GM13977 (cell line): ENCODE results near the gene CACNA1C.

Source experiments
- DNase-seq: peaks from one replicate; pipeline ENCODE4 v3.0.0; 2012; ENCODE audit warnings: low spot score
- in situ Hi-C: fragments of 300-500 bp; cut with MboI; formaldehyde crosslinking; loops from one replicate; pipeline ENCODE4 v1.12.0; 2022; ENCODE audit warnings: low sequenced_read_pairs, low pct_unique_long_range_greater_than_20kb, mixed read lengths, inconsistent platforms; ENCODE audit not compliant: unreplicated experiment
- TF ChIP-seq, protein P1 (sequence below): IDR thresholded peaks from 2 replicates; pipeline ENCODE4 v1.5.1; 2012; ENCODE audit warnings: mild to moderate bottlenecking, control low read depth; ENCODE audit not compliant: insufficient read depth; ENCODE audit errors: extremely low read depth, missing control alignments

Gene CACNA1C

DNA sequence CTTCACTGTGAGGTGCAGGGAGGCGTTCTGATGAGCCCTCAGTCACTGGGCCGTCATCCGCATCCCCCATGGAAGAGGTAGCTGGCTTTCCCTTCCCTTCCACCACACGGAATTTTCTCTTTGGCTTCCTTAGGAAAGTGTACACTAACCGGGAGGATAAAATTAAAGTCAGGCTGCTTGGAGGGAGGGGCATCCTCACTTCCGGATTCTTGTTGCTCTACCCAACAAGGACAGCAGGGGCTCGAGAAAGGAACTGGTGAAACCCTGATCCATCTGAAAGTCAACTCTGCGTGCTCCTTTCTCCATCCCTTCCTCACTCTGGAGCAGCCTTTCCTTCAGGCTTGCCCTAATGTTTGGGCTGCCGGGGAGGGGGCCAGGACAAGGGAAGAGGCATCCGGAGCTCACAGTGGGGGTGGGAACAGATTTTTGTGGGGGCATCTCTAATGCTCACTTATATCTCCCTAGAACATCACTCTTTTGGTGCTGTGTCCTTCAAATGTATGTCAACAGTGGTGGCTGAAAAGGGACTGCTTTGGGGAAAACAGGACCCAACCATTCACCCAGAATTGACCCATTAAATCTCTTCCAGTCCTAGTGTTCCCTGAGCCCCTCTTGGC is 640.6 kb downstream of the CACNA1C start:
- DNase-seq: no peak
- in situ Hi-C loops: no loop called here
- TF ChIP-seq, protein P1, sequence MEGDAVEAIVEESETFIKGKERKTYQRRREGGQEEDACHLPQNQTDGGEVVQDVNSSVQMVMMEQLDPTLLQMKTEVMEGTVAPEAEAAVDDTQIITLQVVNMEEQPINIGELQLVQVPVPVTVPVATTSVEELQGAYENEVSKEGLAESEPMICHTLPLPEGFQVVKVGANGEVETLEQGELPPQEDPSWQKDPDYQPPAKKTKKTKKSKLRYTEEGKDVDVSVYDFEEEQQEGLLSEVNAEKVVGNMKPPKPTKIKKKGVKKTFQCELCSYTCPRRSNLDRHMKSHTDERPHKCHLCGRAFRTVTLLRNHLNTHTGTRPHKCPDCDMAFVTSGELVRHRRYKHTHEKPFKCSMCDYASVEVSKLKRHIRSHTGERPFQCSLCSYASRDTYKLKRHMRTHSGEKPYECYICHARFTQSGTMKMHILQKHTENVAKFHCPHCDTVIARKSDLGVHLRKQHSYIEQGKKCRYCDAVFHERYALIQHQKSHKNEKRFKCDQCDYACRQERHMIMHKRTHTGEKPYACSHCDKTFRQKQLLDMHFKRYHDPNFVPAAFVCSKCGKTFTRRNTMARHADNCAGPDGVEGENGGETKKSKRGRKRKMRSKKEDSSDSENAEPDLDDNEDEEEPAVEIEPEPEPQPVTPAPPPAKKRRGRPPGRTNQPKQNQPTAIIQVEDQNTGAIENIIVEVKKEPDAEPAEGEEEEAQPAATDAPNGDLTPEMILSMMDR: no peak

DNA sequence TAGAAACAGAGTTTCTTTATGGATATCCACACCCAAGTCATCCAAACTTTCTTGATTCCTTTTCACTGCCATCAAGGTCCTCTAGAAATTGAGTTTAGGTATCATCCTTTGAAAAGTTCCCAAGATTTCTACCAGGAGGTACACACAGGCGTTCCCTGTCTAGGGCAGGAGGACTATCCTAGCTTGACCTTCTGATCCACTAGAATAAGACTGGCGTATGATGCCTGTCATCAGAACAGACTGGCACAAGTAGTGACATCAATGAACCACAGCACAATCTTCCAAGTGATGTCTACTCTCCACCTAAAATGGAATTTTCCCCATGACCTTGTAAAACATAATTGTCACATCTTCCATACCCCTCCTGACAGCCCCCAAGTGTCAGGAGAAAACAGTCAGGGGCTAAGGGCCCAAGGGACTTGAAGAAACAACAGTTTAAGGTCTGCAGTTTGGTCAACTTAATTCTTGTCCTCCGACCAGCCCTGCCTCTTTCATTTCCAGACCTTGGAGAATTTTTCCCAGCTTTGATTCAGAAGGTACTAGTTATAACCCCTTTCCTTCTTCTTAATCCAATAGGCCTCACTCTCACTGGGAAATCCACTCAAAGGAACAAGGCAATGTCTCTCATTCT is 641.3 kb downstream of the CACNA1C start:
- TF ChIP-seq, protein P1: no peak
- in situ Hi-C loops: no loop called here

DNA sequence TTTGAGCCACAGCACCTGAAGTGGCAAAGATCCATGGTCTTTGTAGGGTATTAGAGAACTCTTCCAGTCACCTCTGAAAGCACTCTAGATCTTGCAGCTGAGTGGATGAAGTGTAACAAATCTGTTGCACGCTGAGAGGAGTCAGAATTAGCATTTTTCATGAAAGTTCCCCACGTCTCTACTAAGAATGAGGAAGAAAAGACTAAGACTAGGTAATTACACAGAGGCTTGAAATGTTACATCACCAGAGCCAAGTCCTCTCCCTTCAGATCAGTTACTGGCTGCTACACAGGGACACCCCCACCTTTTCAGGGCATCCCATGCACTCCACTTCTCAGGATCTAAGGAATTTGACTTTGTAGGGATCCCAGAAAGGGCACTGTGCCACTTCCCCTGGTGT is 643.3 kb downstream of the CACNA1C start:
- no peak for DNase-seq
- in situ Hi-C loops: no loop called here
- TF ChIP-seq, protein P1: no peak

More for the DNA sequence above, 641.3 kb downstream of the CACNA1C start:
- no peak for DNase-seq

DNA sequence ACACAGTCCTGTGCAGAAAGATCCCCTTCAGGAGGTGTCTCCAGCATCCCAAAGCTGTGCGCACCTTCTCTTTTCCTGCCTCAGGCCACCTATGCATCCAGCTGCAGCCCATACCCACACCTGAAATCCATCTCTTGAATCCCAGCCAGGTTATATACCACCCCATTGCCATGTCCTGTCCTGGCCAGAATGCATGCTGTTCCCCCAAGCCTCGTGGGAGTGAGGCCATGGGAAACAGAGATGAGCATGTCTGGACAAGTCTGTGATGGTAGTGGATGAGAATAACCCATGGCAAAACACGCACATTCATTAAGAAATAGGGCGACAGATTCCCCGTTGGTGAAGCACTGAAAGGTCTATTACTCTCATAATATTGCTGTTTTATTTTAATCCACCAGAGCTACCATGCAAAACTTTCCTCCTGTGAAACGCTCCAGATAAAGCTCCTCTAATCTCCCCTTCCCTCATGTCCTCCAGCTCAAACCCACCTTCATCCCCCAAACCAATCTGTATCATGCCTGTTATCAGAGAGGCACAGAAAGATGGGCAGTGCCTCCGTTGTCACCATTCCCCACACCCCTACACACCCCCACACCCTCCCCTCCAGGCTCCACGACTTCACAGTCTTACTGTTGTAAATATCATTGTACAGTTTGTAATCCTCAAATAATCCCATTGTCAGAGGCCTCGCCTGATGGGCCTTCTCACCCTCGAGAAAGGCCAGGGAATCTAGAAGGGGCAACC is 644.4 kb downstream of the CACNA1C start:
- in situ Hi-C loops: no loop called here

DNA sequence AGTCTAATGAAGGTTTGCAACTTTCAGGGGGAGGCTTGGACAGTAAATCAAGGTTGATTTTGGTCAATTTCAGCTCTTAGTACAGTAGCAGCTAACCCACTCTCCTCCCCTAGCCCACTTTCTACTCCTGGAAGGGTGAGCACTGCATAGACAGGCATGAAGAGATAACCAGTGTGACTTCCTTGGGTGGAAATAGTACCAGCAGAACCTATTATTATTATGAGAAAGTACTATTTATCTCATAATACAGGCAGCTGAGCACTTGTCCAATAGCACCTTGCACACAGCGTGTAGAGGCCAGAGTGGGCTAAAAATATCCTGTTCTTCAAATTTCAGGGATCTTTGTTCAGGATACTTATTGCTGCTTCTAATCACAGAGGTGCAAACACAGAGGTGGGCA is 645.8 kb downstream of the CACNA1C start:
- in situ Hi-C loops: no loop called here
- DNase-seq: no peak
- TF ChIP-seq, protein P1: no peak

More for the DNA sequence above, 644.4 kb downstream of the CACNA1C start:
- TF ChIP-seq, protein P1: no peak
- no peak for DNase-seq

DNA sequence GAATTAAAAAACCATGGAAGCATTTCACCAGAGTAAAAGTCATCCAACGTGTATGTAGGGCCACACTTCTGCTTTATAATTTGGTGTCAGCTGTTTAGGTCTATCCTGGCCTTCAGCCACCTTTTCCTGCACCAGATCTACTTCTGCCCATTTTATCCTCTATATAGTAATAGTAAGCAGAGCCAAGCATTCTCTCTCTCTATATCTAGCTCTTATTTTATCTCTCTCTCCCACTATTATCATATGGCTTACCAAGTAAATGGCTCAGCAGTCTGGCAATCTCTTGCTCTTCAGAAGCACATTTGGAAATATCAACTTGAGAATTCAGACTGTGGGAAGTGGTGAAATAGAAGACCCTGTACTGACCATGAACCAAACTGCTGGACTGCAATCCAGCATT is 657.9 kb downstream of the CACNA1C start:
- in situ Hi-C loops: no loop called here
- no peak for DNase-seq
- TF ChIP-seq, protein P1: no peak
